ENCODE measurements around the gene COQ5. TPM values are rescaled to one million over a fixed set of nuclear protein-coding genes. Genes with fewer than 3 reads are reported as not detected.
A peak's percentile ranks its signal among the peaks of the same experiment; 100 is the strongest.

COQ5 gene
- total and polyA plus RNA-seq, 4 donors, result 25.0 to 33.6 (median 30.6) TPM

DNA sequence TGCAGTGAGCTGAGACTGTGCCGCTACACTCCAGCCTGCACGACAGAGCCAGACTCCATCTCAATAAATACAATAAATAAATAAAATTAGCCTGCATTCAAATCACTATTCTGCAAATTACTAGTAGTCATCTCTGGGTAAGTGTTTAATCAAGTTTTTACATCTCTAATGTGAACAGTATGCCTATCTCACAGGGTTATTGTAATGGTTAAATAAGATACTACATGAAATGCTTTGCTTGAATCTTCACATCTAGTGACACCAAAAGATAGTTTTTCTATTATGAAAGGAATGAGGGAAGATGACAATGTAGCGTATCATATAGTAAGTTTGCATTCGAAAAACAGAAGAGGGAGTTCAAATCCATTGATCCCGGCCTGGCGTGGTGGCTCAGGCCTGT is 61.5 kb downstream of the COQ5 start:
- no peak overlapping the region for H3K9ac ChIP-seq (ENCODE audit: low read depth in 1 of 2, low read length in 2 of 2)
- H3K4me1 ChIP-seq (ENCODE audit: control insufficient read depth in 4 of 4, insufficient read depth in 4 of 4, low read length in 3 of 4), result peaks cover 0 to 29% (median 17%) of the 10 kb centered on the region in 4 donors
- H3K36me3 ChIP-seq (ENCODE audit: control insufficient read depth in 4 of 4, insufficient read depth in 3 of 4, low read depth in 1 of 4, low read length in 3 of 4), result peaks cover 2 to 37% (median 31%) of the 10 kb centered on the region in 4 donors
- DNase-seq (ENCODE audit: low spot score), result no peak
- H3K9me3 ChIP-seq (ENCODE audit: control insufficient read depth in 4 of 4, low read length in 3 of 4), result no peaks in the 10 kb centered on the region
- H3K27me3 ChIP-seq (ENCODE audit: control insufficient read depth in 4 of 4, insufficient read depth in 4 of 4, low read length in 3 of 4), result no peaks in the 10 kb centered on the region
- no peak for TF ChIP-seq HNF4G (IDR thresholded peaks at IDR 0.05)
- no peak for TF ChIP-seq RAD21 (IDR thresholded peaks at IDR 0.05)
- TF ChIP-seq, protein P1, sequence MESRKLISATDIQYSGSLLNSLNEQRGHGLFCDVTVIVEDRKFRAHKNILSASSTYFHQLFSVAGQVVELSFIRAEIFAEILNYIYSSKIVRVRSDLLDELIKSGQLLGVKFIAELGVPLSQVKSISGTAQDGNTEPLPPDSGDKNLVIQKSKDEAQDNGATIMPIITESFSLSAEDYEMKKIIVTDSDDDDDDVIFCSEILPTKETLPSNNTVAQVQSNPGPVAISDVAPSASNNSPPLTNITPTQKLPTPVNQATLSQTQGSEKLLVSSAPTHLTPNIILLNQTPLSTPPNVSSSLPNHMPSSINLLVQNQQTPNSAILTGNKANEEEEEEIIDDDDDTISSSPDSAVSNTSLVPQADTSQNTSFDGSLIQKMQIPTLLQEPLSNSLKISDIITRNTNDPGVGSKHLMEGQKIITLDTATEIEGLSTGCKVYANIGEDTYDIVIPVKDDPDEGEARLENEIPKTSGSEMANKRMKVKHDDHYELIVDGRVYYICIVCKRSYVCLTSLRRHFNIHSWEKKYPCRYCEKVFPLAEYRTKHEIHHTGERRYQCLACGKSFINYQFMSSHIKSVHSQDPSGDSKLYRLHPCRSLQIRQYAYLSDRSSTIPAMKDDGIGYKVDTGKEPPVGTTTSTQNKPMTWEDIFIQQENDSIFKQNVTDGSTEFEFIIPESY (IDR thresholded peaks at IDR 0.05), result no peak
- no peak for TF ChIP-seq TAF1 (conservative IDR thresholded peaks at IDR 0.05)
- TF ChIP-seq NR2F2 (IDR thresholded peaks at IDR 0.05), result no peak
- TF ChIP-seq, protein P2, sequence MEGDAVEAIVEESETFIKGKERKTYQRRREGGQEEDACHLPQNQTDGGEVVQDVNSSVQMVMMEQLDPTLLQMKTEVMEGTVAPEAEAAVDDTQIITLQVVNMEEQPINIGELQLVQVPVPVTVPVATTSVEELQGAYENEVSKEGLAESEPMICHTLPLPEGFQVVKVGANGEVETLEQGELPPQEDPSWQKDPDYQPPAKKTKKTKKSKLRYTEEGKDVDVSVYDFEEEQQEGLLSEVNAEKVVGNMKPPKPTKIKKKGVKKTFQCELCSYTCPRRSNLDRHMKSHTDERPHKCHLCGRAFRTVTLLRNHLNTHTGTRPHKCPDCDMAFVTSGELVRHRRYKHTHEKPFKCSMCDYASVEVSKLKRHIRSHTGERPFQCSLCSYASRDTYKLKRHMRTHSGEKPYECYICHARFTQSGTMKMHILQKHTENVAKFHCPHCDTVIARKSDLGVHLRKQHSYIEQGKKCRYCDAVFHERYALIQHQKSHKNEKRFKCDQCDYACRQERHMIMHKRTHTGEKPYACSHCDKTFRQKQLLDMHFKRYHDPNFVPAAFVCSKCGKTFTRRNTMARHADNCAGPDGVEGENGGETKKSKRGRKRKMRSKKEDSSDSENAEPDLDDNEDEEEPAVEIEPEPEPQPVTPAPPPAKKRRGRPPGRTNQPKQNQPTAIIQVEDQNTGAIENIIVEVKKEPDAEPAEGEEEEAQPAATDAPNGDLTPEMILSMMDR (IDR thresholded peaks at IDR 0.05; ENCODE audit: low read depth, low read length, missing input control), result no peak
- TF ChIP-seq EGR1 (IDR thresholded peaks at IDR 0.05; ENCODE audit: low read depth in 2 of 2), result no peak
- TF ChIP-seq RXRA (IDR thresholded peaks at IDR 0.05), result no peak
- no peak for TF ChIP-seq SP1 (IDR thresholded peaks at IDR 0.05)
- no peak for TF ChIP-seq FOXA1 (IDR thresholded peaks at IDR 0.05)
- H3K27ac ChIP-seq (ENCODE audit: low read depth in 1 of 2, low read length in 2 of 2), result no peak overlapping the region
- 94% methylated on average over 6 of the region's 6 CpGs for WGBS
- no peak overlapping the region for H3K4me3 ChIP-seq (ENCODE audit: low read depth in 1 of 3, low read length in 3 of 3)

DNA sequence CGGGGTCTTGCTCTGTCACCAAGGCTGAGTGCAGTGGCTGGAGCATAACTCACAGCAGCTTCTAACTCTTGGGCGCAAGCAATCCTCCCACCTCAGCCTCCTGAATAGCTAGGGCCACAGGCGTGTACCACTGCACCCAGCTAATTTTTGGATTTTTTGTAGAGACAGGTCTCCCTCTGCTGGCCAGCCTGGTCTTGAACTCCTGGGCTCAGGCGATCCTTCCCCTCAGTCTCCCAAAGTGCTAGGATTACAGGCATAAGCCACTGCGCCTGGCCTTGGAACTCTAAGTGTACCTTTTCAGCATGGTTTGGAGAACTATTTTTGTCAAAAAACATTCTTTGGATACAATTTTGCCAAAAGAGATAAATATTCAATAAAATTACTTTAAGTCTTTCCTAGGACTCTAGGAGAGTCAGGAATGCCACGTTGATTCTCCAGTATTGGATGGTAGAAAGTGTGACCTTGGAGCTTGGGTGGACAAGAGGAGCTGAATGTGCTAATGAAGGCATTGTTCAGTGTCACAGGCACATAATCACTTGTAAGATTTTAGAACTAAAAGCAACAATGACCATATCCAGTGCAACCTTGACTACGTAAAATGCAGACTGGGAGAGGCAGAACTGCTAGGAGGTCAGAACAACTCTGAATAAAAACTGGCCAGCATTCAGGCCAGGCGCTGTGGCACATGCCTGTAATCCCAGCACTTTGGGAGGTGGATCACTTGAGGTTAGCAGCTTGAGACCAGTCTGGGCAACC is 62.2 kb downstream of the COQ5 start:
- Histone ChIP-seq H3K9ac (ENCODE audit: low read depth in 1 of 2, low read length in 2 of 2) (no peak overlapping the region), H3K4me3 (ENCODE audit: low read depth in 1 of 3, low read length in 3 of 3) (no peak overlapping the region), H3K36me3 (ENCODE audit: control insufficient read depth in 4 of 4, insufficient read depth in 3 of 4, low read depth in 1 of 4, low read length in 3 of 4) (peaks cover 2 to 44% (median 38%) of the 10 kb centered on the region in 4 donors), H3K4me1 (ENCODE audit: control insufficient read depth in 4 of 4, insufficient read depth in 4 of 4, low read length in 3 of 4) (peaks cover 0 to 29% (median 17%) of the 10 kb centered on the region in 4 donors), H3K9me3 (ENCODE audit: control insufficient read depth in 4 of 4, low read length in 3 of 4) (no peaks in the 10 kb centered on the region), H3K27ac (ENCODE audit: low read depth in 1 of 2, low read length in 2 of 2) (no peak overlapping the region), H3K27me3 (ENCODE audit: control insufficient read depth in 4 of 4, insufficient read depth in 4 of 4, low read length in 3 of 4) (no peaks in the 10 kb centered on the region)
- TF ChIP-seq RXRA (IDR thresholded peaks at IDR 0.05) (no peak), HNF4G (IDR thresholded peaks at IDR 0.05) (no peak), REST (IDR thresholded peaks at IDR 0.05) (no peak), RAD21 (IDR thresholded peaks at IDR 0.05) (peak; percentile 66 to 76)
- TF ChIP-seq, protein P2 (IDR thresholded peaks at IDR 0.05; ENCODE audit: low read depth, low read length, missing input control), result peak; percentile 49
- peak; percentile 51 for DNase-seq (ENCODE audit: low spot score)
- WGBS, result 71% methylated on average over 8 of the region's 8 CpGs
